Fibroblast of mammary gland (primary cell): ENCODE measurements around the gene MYO1F.
"Not testable (repeated sequence)": the region's sequence is repeated elsewhere in the genome, so short reads cannot be mapped to it uniquely, and the experiment has no call there.

Experiments
- DNase-seq: peaks from one replicate; pipeline ENCODE4 v3.0.0-alpha.2; 2010; ENCODE audit warnings: low read depth
- H3K4me3 ChIP-seq: 2 replicates; pipeline ENCODE4 v1.5.1; 2011; ENCODE audit warnings: low read depth, mild to moderate bottlenecking, low read length, moderate library complexity; ENCODE audit not compliant: control insufficient read depth
- TF ChIP-seq, protein P1 (sequence below): conservative IDR thresholded peaks from 2 replicates; pipeline ENCODE4 v1.5.1; 2011; ENCODE audit warnings: low read depth, low read length, inconsistent platforms; ENCODE audit not compliant: control insufficient read depth, insufficient read depth

The MYO1F gene

DNA sequence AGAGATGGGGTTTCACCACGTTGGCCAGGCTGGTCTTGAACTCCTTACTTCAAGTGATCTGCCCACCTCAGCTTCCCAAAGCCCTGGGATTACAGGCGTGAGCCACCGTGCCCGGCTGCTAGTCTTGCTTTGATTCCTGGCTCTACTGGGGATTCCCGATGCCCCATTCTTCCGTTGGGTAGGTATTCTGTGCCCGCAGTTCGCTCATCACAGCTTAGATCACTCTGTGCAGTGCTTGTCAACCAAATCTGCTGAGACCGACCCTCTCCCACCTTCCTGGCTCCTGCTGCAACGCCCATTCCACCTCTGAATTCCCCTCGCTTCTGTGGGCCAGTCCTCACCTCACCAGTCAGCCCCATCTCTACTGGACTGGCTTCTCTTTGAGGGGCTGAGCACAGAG is 58.7 kb downstream of the MYO1F start:
- DNase-seq: no peak
- no peak overlapping the region for H3K4me3 ChIP-seq

DNA sequence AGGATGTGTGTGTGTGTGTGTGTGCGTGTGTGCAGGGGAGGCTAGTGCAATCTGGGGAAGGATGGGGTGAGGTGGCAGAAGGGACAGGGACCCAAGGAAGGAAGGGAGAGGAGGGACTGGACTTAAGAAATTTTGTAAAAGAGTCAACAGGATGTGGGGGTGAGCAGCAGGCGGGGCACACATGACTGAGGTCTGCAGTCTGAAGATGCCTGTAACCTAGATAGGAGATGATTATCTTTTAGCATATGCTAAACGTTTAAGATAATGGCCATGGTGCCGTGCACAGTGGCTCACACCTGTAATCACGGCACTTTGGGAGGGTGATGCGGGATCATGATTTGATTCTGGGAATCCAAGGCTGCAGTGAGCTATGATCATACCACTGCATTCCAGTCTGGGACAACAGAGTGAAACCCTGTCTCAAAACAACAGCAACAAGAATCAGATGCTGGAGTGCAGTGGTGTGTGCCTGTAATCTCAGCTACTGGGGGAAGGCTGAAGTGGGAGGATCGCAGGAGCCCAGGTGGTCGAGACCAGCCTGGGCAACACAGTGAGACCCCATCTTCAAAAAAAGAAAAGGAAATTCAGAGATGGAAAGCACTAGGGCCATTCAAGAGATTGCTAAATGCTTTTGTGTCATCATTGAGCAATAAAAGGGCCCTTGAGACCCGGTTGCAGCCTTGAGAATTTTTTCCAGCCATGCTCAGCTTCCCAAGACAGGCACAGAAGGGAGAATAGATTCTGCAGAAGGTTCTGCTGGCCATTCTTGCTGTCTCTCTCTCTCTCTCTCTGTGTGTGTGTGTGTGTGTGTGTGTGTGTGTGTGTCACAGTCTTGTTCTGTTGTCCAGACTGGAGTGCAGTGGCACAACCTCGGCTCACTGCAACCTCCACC is 59.4 kb downstream of the MYO1F start:
- DNase-seq: peak; percentile 85
- TF ChIP-seq, protein P1, sequence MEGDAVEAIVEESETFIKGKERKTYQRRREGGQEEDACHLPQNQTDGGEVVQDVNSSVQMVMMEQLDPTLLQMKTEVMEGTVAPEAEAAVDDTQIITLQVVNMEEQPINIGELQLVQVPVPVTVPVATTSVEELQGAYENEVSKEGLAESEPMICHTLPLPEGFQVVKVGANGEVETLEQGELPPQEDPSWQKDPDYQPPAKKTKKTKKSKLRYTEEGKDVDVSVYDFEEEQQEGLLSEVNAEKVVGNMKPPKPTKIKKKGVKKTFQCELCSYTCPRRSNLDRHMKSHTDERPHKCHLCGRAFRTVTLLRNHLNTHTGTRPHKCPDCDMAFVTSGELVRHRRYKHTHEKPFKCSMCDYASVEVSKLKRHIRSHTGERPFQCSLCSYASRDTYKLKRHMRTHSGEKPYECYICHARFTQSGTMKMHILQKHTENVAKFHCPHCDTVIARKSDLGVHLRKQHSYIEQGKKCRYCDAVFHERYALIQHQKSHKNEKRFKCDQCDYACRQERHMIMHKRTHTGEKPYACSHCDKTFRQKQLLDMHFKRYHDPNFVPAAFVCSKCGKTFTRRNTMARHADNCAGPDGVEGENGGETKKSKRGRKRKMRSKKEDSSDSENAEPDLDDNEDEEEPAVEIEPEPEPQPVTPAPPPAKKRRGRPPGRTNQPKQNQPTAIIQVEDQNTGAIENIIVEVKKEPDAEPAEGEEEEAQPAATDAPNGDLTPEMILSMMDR: no peak
- H3K4me3 ChIP-seq: no peak overlapping the region

More for the DNA sequence above, 58.7 kb downstream of the MYO1F start:
- TF ChIP-seq, protein P1: no peak

DNA sequence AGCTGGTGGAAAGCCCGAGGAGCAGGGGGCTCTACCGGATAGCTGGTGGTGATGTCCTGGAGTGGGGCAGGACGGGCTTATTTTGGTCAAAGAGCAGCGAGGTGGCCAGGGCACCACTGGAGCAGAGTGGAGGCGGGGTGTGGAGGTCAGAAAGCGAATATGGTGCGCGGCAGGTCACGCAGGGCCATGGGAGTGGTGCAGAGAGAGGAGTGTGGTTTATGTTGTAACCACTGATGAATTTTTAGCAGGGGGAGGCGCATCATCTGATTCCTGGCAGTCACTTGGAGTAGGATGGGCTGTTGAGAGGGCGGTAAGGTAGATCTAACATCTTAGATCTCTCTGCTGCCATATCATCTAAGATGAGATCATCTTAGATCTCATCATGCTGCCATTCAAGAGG is 61.9 kb downstream of the MYO1F start:
- peak; percentile 24 for DNase-seq
- TF ChIP-seq, protein P1: no peak
- H3K4me3 ChIP-seq: no peak overlapping the region

DNA sequence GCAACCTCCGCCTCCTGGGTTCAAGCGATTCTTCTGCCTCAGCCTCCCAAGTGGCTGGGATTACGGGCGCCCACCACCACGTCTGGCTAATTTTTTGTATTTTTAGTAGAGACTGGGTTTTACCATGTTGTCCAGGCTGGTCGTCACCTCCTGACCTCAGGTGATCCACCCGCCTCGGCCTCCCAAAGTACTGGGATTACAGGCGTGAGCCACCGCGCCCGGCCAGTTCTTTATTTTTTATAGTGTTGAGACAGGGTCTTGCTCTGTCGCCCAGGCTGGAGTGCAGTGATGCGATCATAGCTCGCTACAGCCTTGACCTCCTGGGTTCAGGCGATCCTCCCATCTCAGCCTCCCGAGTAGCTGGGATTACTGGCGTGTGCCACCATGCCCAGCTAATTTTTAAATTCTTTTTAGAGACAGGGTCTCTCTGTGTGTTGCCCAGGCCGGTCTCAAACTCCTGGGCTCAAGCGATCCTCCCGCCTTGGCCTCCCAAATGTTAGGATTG is 62.7 kb downstream of the MYO1F start:
- DNase-seq: not testable (repeated sequence)
- peak overlapping the region; percentile 57 for H3K4me3 ChIP-seq

DNA sequence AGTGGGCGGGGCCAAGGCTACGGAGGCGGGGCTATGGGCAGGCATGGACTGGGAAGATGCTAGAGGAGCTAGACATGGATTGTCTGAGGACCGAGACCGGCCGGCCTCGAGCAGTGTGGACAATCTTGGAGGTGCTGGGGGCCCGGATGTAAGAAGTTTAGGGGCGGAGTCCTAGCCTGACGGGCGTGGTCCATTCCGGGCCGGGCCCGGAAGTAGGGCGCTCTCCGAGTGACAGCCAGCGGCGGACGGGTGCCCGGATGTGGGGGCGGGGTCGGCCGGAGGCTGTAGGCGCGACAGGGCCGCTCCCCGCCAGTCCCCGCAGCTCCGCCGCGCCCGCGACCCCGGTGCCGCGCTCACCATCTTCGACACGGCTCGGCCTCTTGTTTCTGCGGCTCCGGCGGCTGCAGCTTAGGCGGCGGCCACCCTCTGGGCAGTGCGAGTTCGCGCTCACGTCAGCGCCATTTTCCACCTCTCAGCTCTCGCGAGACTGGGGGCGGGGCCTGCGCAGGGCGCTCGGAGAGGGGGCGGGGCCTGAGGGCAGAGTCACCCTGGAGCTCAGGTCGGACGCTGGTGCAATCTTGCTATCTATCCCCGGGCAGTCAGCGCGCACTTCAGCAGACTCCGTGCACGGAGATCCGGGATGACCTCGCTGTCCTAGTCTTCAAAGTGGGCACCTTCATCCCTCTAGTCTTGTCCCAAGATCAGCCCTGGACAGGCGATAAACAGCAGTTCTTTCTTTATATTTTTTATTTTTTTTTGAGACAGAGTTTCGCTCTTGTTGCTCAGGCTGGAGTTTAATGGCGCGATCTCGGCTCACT is 63.3 kb downstream of the MYO1F start, which contains the start of gene ZNF414:
ZNF414 (minus strand) TSS at position 481 of the 818 bp plus-strand sequence; CDS start at position 360, 121 bp downstream.
- TF ChIP-seq, protein P1: no peak
- peak within 1 kb of the TSS; percentile 57 for H3K4me3 ChIP-seq
- DNase-seq: peak; percentile 95

DNA sequence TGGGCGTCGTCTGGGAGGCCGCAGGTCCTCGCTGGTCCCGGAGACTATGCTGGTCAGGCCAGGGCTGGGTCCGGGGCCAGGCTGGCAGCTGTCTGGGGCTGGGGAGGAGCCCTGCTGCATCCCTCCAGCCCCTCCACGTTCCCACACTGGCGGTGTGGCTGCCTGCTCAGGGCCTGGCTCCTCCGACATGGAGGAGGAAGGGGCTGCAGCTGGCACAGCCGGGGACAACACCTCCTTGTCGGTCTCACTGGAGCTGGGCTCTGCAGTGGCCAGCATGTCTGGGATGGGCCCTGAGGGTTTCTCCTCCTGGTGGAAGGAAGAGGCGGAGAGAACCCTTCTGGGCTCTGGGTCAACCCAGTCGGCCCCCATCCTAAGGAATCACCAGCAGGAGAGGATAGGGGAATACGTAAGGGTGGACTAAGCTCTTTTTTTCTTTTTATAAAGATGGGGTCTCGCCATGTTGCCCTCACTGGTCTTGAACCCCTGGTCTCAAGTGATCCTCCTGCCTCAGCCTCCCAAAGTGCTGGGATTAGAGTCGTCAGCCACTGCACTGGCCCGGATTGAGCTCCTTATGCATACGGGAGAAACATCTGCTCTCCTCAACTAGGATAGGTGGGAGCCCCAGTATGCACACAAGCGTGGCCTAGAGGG is 64.1 kb downstream of the MYO1F start:
- peak overlapping the region; percentile 57 for H3K4me3 ChIP-seq
- DNase-seq: no peak
- TF ChIP-seq, protein P1: no peak
